ENCODE results near the gene CSTF1.

- no peak for TF ChIP-seq BHLHE40 (IDR thresholded peaks at IDR 0.05; ENCODE audit: borderline replicate concordance)
- no peak for TF ChIP-seq FOXK2 (IDR thresholded peaks at IDR 0.05)
Observed at GRCh38 chr20:56393653-56394052, 1.2 kb downstream of the CSTF1 start.

All from HEK293T (cell line).